ENCODE results near the gene CUL4B.

GRCh38 chrX:120562569-120562926 is 1.8 kb upstream of the CUL4B start:
- no peak for TF ChIP-seq CTCF (IDR thresholded peaks at IDR 0.05)
- no peak for TF ChIP-seq POLR2A (IDR thresholded peaks at IDR 0.05)
